Measurements from ENCODE around the gene GASK1A. TPM values are rescaled to one million over a fixed set of nuclear protein-coding genes. Genes with fewer than 3 reads are reported as not detected.
"Not testable (repeated sequence)": the region's sequence is repeated elsewhere in the genome, so short reads cannot be mapped to it uniquely, and the experiment has no call there.

The GASK1A gene
- total RNA-seq, 2 donors from 2014 or later: not detected

DNA sequence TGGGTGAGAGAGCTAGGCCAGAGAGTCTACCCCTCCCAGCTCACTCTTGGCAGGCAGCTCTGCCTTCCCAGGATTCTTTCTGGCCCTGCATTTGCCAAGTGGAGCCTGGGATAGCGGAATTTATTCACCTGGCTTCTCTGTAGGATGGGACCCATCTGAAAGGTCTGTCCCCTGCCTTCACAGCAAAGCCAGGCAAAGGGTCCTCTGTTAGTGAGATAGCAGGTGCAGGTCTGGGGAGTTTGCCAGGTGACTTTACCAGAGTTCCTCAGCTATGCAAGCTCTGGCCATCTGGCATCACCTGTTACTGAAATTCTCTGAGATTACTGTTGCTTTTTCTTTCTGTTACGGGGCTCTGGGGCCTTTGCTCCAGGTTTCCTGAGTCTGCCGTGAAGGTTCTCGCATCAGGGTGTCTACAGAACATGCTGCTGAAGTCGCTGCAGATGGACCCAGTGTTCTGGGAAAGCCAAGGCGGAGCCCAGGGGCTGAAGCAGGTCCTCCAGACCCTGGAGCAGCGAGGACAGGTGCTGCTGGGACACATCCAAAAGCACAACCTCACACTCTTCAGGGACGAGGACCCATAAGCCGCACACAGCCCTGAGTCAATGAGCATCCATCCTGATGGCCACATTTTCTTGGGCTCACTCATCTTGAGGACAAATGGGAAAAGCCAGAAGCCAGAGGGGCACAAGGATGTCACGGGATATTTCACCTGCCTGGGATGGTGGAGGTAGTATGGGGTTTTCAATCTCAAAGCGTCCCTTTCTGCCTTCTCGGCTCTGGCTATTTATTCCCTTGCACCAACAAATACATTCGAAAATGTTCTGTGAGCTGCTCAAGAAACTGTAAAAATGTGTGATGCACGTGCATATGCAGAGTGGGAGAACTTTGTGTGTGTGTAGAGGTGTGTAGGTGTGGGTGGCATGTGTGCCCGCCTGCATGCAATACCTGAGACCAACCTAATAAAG, 77.0 kb downstream of the GASK1A start:
- DNase-seq (ENCODE audit: low spot score in 2 of 2) (no peak), ATAC-seq (no peak)
- Mint-ChIP-seq H3K27ac (peak overlapping the region in 1 of 2 donors; percentile 44), H3K9me3 (peaks cover 5 to 9% of the 10 kb centered on the region in 2 donors), H3K36me3 (peaks cover 12 to 18% of the 10 kb centered on the region in 2 donors)

DNA sequence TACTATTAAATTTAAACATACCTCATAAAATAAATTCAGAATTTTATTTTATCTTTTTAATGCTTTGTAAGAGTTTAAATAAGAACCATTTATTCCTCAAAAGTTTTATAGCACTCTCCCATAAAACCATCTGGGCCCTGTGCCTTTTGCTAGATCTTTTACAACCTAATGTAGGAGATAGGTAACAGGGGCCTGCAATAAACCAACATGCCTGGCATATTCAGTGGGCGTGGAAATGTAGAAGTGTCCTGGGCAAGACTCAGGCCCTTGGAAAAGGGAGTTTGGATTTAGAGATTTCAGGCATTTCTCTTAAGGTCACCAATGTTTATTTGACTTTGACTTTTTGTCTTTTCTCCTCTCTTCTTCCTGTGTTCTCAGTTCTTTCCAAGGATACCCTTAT, 80.3 kb downstream of the GASK1A start:
- DNase-seq (ENCODE audit: low spot score in 2 of 2): no peak
- ATAC-seq: no peak
- Mint-ChIP-seq H3K27ac (no peak overlapping the region), H3K36me3 (no peaks in the 10 kb centered on the region), H3K9me3 (no peaks in the 10 kb centered on the region)

DNA sequence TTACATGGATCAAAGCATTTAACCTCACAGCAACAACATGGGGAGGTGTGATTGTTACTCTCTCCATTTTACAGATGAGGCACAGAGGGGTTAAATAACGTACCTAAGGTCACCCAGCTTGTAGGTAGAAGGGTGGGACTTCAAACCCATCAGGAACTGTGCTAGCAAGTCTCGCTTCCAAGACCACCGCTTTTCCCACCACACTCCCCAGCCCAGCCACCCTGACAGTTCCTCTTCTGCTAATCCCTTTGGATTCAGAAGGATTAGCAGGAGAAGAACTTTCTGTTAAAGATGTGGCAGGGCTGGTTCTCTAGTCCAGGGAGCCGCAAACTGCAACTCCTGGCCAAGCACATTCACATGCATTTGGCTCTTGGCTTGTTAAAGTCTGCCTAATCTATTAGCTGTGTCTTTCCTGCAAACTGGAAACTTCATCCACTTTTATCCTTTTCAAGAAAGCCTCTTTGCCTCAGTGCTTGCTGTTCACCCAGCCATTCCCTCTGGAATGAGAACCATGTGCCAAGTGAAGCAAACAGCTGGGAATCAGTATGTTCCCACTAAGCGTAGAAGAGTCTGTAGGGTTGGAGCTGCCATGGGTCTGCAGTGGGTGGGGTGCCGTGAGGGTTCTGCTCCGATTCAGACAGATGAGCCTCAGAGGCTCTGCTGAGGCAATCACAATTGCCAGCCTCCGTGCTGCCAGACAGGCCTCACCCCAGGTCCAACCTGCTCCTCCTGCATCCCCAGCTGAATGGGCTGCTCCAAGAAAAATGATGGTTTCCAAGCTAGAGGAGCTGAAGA, 82.2 kb downstream of the GASK1A start:
- DNase-seq (ENCODE audit: low spot score in 2 of 2) (no peak), ATAC-seq (no peak)
- H3K9me3 Mint-ChIP-seq: no peaks in the 10 kb centered on the region
- H3K27ac Mint-ChIP-seq: no peak overlapping the region
- no peaks in the 10 kb centered on the region for H3K36me3 Mint-ChIP-seq

DNA sequence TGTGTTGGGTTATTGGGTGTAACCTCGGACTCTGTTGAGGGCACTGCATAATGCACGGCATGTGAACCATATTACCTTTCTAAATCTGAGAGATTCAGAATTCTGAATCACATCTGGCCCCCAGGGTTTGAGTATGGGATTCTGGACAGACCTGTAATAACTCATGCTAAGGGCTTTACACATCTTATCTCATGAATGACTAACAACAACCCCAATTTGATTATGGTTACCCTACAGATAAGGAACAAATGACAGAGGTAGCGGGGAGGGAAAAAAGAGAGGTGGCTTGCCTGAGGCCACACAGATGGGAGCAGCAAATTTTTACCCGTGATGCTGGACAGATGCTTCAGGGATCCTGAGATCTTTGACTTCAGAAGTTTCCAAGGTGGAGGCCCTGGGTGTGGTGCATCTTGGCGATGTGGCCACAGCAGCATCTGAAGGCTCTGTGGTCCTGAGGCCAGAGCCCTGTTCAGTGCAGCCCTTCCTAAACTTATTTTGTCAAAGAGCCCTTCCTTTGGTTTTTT, 83.0 kb downstream of the GASK1A start:
- DNase-seq (ENCODE audit: low spot score in 2 of 2) (no peak), ATAC-seq (no peak)
- no peak overlapping the region for H3K27ac Mint-ChIP-seq
- H3K9me3 Mint-ChIP-seq: no peaks in the 10 kb centered on the region
- no peaks in the 10 kb centered on the region for H3K36me3 Mint-ChIP-seq

DNA sequence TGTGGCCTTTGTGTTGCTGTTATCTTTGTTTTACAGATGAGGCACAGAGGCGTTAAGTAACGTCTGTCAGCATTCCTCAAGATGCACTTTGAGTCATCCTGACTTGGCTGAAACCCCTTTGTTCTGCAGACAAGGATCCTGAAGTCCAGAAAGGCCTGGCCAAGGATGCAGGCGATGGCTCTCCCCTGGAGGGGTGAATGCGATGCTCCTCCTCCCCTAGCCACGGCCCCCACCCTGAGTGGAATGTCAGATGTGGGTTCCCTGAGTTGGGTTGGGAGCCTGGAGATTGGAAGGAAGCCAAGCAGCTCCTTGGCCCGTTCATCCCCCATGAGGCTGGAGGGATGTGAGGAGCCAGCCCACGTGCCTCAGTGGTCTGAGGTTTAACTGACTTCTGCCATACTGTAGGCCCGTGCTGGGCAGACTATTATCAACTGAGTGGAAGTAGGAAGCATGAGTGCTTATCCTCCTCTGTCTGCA, 83.5 kb downstream of the GASK1A start:
- no peak for ATAC-seq
- Mint-ChIP-seq H3K9me3 (no peaks in the 10 kb centered on the region), H3K27ac (no peak overlapping the region), H3K36me3 (no peaks in the 10 kb centered on the region)
- no peak for DNase-seq (ENCODE audit: low spot score in 2 of 2)

DNA sequence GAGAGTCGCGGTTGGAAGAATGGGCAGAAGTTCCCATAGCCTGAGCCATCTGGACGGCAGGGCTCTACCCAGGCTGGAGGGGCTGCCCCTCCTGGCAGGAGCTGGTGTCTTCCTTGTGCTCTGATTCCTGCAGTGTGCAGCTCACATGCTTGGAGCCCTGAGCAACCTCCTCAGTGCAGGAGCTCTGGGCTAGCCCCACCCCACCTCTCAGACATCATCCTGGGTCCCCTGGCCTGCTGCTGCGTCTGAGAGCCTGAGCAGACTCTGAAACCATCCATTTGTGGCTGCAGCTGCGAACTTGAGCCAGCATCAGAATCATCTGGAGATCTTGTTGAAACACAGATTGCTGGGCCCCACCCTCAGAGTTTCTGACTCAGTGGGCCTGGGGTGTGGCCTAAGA, 84.0 kb downstream of the GASK1A start:
- Mint-ChIP-seq H3K27ac (no peak overlapping the region), H3K36me3 (no peaks in the 10 kb centered on the region), H3K9me3 (no peaks in the 10 kb centered on the region)
- no peak for DNase-seq (ENCODE audit: low spot score in 2 of 2)
- no peak for ATAC-seq

DNA sequence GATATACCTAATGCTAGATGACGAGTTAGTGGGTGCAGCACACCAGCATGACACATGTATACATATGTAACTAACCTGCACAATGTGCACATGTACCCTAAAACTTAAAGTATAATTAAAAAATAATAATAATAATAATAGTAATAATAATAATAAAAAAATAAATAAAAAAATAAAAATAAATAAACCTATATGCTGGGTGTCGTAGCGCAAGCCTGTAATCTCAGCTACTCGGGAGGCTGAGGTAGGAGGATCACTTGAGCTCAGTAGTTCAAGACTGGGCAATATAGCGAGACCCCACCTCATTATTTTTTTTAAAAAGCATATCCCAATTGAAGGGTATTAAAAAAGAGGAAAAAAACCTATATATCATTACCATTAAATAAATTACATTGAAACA, 91.6 kb downstream of the GASK1A start:
- H3K36me3 Mint-ChIP-seq; ATAC-seq; DNase-seq (ENCODE audit: low spot score in 2 of 2); H3K9me3 Mint-ChIP-seq; H3K27ac Mint-ChIP-seq: not testable (repeated sequence)

DNA sequence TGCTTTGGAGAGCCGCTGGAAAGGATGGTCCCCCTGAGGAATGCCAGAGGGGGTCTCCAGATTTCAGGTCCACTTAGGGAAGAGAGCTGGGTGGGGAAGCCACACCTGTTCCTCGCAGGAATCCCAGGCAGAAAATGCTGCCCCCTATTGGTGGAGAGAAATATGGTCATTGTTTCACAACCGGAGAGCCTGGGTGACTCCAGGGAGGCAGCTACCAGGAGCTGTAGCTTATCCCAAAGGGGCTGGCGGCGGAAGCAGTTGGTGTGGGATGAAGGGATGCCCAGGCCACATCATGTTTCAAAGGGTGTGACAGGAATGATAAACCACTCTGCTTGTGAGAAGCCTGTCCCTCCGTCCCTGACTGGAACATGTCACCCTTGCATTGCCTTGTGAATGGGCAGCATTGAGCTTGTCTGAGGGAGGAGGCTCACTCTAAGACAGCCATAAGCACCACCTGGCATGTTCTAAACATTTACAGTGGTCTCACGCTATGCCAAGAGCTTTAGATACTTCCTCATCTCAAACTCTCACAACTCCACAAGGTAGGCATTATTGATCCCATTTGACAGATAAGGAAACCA, 92.3 kb downstream of the GASK1A start:
- no peaks in the 10 kb centered on the region for H3K9me3 Mint-ChIP-seq
- H3K36me3 Mint-ChIP-seq: no peaks in the 10 kb centered on the region
- peak in 1 of 2 donors; percentile 40 for ATAC-seq
- DNase-seq (ENCODE audit: low spot score in 2 of 2): peak in 1 of 2 donors; percentile 33
- H3K27ac Mint-ChIP-seq: no peak overlapping the region

DNA sequence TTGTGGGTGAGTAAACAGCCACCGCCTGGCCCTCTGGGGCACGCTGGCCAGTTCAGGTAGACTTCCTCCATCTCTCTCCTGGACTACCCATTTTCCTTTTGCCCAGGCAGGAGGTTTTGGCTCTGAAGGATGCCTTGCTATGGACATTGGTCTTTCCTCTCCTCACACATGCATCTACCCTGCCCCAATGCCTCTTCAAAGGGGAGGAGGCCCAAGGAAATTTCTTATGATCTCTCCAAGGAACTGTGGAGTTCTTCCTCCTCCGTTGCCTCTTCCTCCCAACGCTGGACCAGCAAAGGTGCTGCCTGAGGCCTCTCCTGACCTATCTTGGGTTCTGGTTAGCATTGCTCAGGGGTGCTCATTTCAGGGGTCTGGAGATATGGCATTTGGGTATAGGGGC, 93.2 kb downstream of the GASK1A start:
- DNase-seq (ENCODE audit: low spot score in 2 of 2) (no peak), ATAC-seq (no peak)
- H3K36me3 Mint-ChIP-seq: no peaks in the 10 kb centered on the region
- no peak overlapping the region for H3K27ac Mint-ChIP-seq
- H3K9me3 Mint-ChIP-seq: no peaks in the 10 kb centered on the region

DNA sequence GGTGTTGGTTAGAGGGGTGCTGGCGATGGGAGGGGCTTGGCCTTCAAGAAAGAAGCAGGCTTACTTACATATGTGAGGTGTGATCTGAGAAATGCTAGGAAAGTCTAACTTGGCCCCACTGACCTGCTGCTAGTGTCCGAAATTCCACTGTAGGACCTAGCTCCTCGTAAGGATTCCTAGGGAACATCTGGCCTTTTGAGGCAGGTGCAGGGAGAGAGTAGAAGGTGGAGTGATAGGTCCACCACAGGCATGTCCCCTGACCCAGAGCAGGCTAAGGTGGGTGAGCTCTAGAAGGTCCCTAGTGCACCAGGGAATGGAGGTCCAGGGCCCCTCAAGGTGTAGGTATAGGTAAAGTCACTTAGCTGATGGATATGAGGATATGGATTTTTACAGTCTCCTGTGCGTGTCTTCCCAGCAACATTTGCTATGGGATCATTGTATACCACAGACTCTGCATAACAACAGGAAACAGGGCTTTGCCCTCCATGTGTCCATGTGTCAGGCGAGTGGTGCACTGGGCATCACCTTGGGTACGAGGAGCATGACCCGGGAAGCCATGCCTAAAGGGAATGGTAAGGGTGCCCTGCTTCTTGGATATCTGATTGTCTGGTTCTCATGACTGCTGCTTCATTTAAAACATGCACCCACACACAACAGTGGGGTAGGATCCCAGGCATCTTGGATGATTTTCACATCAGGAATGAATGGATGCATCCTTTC, 94.2 kb downstream of the GASK1A start:
- H3K36me3 Mint-ChIP-seq: peaks cover 1 to 7% of the 10 kb centered on the region in 2 donors
- H3K9me3 Mint-ChIP-seq: no peaks in the 10 kb centered on the region
- DNase-seq (ENCODE audit: low spot score in 2 of 2) (no peak), ATAC-seq (no peak)
- no peak overlapping the region for H3K27ac Mint-ChIP-seq

DNA sequence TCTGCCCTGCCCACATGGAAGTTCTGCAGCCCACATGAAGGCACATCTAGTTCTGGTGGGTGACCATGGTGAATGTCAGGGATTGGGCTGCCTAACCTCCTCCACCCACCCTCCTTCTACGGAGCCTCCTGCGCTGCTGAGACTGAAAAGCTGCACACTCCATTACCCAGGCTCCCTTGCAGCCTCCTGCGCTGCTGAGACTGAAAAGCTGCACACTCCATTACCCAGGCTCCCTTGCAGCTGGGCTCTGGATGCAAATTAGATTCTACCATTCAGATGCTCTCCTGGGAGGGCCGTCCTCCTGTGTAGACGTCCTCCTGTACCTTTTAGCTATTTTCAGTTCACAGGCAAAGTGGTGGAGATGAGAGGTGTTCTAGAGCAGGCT, 94.7 kb downstream of the GASK1A start:
- ATAC-seq: no peak
- no peak overlapping the region for H3K27ac Mint-ChIP-seq
- H3K36me3 Mint-ChIP-seq: peaks cover 5 to 13% of the 10 kb centered on the region in 2 donors
- no peak for DNase-seq (ENCODE audit: low spot score in 2 of 2)
- H3K9me3 Mint-ChIP-seq: no peaks in the 10 kb centered on the region

DNA sequence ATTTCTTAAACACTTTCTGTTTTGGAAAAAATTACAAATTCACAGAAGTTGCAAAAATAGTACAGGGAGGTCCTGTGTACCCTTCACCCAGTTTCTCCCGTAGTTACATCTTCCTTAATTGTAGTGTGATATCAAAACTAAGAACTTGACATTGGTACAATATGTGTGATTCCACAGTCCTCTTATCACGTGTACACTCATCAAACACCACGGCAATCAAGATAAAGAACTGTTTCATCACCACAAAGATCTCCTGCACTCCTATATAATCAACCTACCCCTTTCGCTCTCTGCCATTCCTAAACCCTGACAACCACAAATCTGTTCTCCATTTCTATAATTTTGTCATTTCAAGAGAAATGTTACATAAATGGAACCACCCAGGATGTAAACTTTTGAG, 95.4 kb downstream of the GASK1A start:
- Mint-ChIP-seq H3K9me3 (no peaks in the 10 kb centered on the region), H3K36me3 (peaks cover 10 to 16% of the 10 kb centered on the region in 2 donors), H3K27ac (no peak overlapping the region)
- no peak for DNase-seq (ENCODE audit: low spot score in 2 of 2)
- ATAC-seq: peak; percentile 29 to 34

DNA sequence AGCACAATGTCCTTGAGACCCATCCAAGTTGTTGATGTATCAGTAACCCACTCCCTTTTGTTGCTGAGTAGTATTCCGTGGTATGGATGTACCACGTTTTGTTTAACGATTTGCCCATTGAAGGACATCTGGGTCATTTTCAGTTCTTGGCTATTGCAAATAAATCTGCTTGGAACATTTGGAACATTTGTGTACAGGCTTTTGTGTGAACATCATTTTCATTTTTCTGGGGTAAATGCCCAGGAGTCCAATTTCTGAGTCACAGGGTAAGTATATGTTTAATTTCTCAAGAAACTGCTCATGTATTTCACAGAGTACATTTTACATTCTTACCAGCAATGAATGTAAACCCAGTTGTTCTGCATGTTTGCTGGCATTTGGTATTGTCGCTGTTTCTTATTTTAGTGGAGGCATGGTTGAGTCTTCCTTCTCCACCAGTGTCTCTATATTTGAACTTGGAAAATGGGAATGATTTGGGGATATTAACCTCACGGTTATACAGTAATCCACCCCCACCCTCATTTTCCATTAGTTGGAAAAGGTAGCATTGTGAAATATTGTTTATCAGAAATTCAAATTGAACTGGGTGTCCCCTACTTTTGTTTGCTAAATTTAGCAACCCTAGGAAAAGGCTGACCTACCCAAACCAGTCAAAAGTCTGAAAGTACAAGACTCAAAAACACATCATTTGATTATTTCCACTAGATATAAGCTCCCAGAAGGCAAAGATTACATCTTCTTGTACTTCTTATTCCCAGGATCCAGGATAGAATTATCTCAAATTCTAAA, 96.0 kb downstream of the GASK1A start:
- ATAC-seq: no peak
- no peaks in the 10 kb centered on the region for H3K9me3 Mint-ChIP-seq

DNA sequence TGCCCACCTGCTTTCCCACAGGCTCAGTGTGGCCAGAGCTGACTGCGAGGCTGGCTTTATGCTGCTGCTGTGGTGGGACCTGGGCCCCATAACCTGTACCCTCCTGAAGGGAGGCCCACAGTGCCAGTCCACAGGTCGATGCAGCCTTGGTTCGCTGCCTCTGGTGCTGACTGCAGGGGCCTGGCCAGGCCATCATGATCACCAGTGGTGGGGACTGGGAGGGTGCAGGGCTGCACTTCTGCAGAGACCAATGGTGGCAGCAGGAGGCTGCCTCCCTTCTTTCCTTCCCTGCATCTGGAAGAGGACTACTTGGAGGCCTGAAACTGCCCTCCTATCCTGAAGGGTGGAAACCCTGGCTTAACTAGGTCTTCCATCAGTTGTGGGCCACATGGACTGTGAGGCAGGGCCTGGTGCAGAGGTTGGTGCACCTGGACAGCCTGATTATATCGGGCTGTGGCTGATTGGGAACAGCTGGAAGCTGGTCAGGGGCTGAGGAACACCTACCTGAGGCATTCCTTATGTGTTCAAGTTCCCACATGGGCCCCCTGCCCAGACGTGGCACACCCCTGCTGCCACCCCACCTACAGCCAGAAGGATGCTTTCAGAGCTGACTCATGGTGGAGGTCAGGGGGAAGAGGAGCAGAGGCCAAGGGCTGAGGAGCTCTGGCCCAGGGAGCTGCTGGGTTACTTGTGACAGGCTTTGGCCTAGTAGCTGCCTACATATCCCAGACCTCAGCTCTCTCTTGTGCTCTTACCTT, 97.0 kb downstream of the GASK1A start:
- no peaks in the 10 kb centered on the region for H3K9me3 Mint-ChIP-seq
- DNase-seq (ENCODE audit: low spot score in 2 of 2): no peak
- H3K36me3 Mint-ChIP-seq: peaks cover 26 to 29% of the 10 kb centered on the region in 2 donors
- no peak for ATAC-seq
- no peak overlapping the region for H3K27ac Mint-ChIP-seq

More for the DNA sequence above, 96.0 kb downstream of the GASK1A start:
- H3K27ac Mint-ChIP-seq: no peak overlapping the region
- no peak for DNase-seq (ENCODE audit: low spot score in 2 of 2)
- H3K36me3 Mint-ChIP-seq: peaks cover 16 to 21% of the 10 kb centered on the region in 2 donors

DNA sequence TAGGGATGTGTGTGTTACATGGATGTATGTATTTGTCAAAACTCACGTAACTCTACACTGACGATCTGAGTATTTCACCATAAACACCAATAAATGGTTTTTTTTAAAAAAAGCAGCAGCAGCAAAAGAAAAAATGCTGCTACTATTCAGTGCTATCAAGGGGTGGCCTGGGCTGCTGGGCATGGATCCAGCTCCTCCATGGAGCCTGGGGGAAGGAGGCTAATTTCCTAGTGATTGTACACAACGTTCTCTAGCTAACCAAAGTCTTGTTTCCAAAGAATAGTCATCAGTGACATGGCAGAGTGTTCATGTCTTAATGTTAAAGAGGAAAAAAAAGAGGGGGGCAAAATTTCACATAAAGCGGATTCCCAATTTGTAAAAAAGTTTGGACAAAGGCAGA, 97.7 kb downstream of the GASK1A start:
- peaks cover 28 to 29% of the 10 kb centered on the region in 2 donors for H3K36me3 Mint-ChIP-seq
- H3K9me3 Mint-ChIP-seq: no peaks in the 10 kb centered on the region
- DNase-seq (ENCODE audit: low spot score in 2 of 2): no peak
- no peak for ATAC-seq
- no peak overlapping the region for H3K27ac Mint-ChIP-seq

All from activated naive CD4-positive, alpha-beta T cell treated with anti-CD3 and anti-CD28 coated beads, Interleukin-2, amount 50 U/mL, for 72 hours (primary cell).